Cardiac fibroblast (primary cell): ENCODE measurements around the gene PAH.

Experiments used
- DNase-seq, 2 donors: peaks; one replicate each; pipeline versions ENCODE4 v3.0.0 to v3.0.0-alpha.2; 2010; ENCODE audit warnings: low read depth in 2 of 2
- H3K4me3 ChIP-seq, 2 donors: replicated peaks in 1 of 2; 1 replicate in 1 of 2; 2 replicates in 1 of 2; pipeline ENCODE4 v1.5.1; 2011; ENCODE audit warnings: low read depth in 2 of 2, low read length in 2 of 2, mild to moderate bottlenecking in 2 of 2, moderate library complexity in 1 of 2
- CTCF ChIP-seq: IDR thresholded peaks from one replicate; pipeline ENCODE4 v1.5.1; 2011; ENCODE audit warnings: low read depth, mild to moderate bottlenecking, low read length, inconsistent platforms

Gene PAH

GRCh38 chr12:102885043-102885932 lies 31.8 kb downstream of the PAH start:
- DNase-seq, result no peak
- no peak for TF ChIP-seq CTCF
- H3K4me3 ChIP-seq, result no peak overlapping the region

- H3K4me3 ChIP-seq, result no peak overlapping the region
- TF ChIP-seq CTCF, result peak; percentile 72
- DNase-seq, result peak; percentile 30 to 35
Observed at GRCh38 chr12:102883204-102883799, 33.7 kb downstream of the PAH start.

- TF ChIP-seq CTCF, result no peak
Observed at GRCh38 chr12:102880783-102881182, 36.3 kb downstream of the PAH start.

GRCh38 chr12:102879144-102879763 lies 37.8 kb downstream of the PAH start:
- peak; percentile 6 to 39 for DNase-seq
- no peak overlapping the region for H3K4me3 ChIP-seq
- TF ChIP-seq CTCF, result no peak

More at GRCh38 chr12:102880783-102881182, 36.3 kb downstream of the PAH start:
- no peak overlapping the region for H3K4me3 ChIP-seq
- no peak for DNase-seq

GRCh38 chr12:102876883-102877282 lies 40.2 kb downstream of the PAH start:
- H3K4me3 ChIP-seq, result no peak overlapping the region
- no peak for DNase-seq
- TF ChIP-seq CTCF, result no peak

- no peak for TF ChIP-seq CTCF
- no peak overlapping the region for H3K4me3 ChIP-seq
- DNase-seq, result no peak
Observed at GRCh38 chr12:102874819-102875218, 42.2 kb downstream of the PAH start.
